PC-9 (cell line): ENCODE results near the gene NAPSA. TPM values are rescaled to one million over a fixed set of nuclear protein-coding genes. Genes with fewer than 3 reads are reported as not detected.

ENCODE experiments used
- BruUV-seq: library from RNA; stranded (reverse); fragments of 400-500 nt; replicated peaks from 2 replicates; lab custom pipeline; 2021; lab: Mats Ljungman, UMichigan
- CTCF ChIA-PET: fragments of 300-600 bp; sonication (Branson Sonifier 250); formaldehyde crosslinking; loops from one replicate; lab custom pipeline; 2022; ENCODE audit warnings: antibody characterized with exemption; lab: Charles Lee
- POLR2A ChIA-PET: fragments of 300-600 bp; sonication (Branson Sonifier 250); formaldehyde crosslinking; loops from one replicate; lab custom pipeline; 2022; ENCODE audit warnings: antibody characterized with exemption; ENCODE audit not compliant: unreplicated experiment; lab: Charles Lee
- DNase-seq, 2 experiments: peaks; one replicate each; pipeline versions ENCODE4 v3.0.0 to v3.0.0-alpha.2; 2015 to 2022; ENCODE audit warnings: mixed read lengths in 1 of 2
- H2AFZ ChIP-seq: fragments of 200-600 bp; sonication (generic); 2 replicates; pipeline ENCODE4 v1.8.1; 2017; ENCODE audit warnings: antibody characterized with exemption
- H3F3A ChIP-seq: fragments of 200-600 bp; sonication (generic); 2 replicates; pipeline ENCODE4 v1.8.1; 2017; ENCODE audit warnings: antibody characterized with exemption, mild to moderate bottlenecking, low read depth; ENCODE audit not compliant: insufficient read depth
- H3K27ac ChIP-seq: fragments of 200-600 bp; sonication (generic); 2 replicates; pipeline ENCODE4 v1.6.1; 2016; ENCODE audit warnings: mixed run types
- H3K27me3 ChIP-seq: fragments of 200-600 bp; sonication (generic); 2 replicates; pipeline ENCODE4 v1.6.1; 2016; ENCODE audit warnings: low read depth, mixed run types; ENCODE audit not compliant: insufficient read depth
- H3K36me3 ChIP-seq: fragments of 200-600 bp; sonication (generic); 2 replicates; pipeline ENCODE4 v1.6.1; 2016; ENCODE audit warnings: low read depth, mixed run types
- H3K4me1 ChIP-seq: fragments of 200-600 bp; sonication (generic); replicated peaks from 2 replicates; pipeline ENCODE4 v1.6.1; 2016; ENCODE audit warnings: mixed run types; ENCODE audit not compliant: insufficient read depth
- H3K4me2 ChIP-seq: fragments of 200-600 bp; sonication (generic); 2 replicates; pipeline ENCODE4 v1.6.1; 2017; ENCODE audit warnings: mixed run types
- H3K4me3 ChIP-seq: fragments of 200-600 bp; sonication (generic); 2 replicates; pipeline ENCODE4 v1.6.1; 2016; ENCODE audit warnings: mixed run types
- H3K79me2 ChIP-seq: fragments of 200-600 bp; sonication (generic); 2 replicates; pipeline ENCODE4 v1.6.1; 2017; ENCODE audit warnings: low read depth, mixed run types
- H3K9me2 ChIP-seq: fragments of 200-600 bp; sonication (generic); 2 replicates; pipeline ENCODE4 v1.8.1; 2017; ENCODE audit warnings: mild to moderate bottlenecking; ENCODE audit not compliant: insufficient read depth
- H3K9me3 ChIP-seq: fragments of 200-600 bp; sonication (generic); 2 replicates; pipeline ENCODE4 v1.8.1; 2016; ENCODE audit warnings: low read depth; ENCODE audit not compliant: insufficient read depth
- H4K20me1 ChIP-seq: fragments of 200-600 bp; sonication (generic); 2 replicates; pipeline ENCODE4 v1.8.1; 2017; ENCODE audit not compliant: insufficient read depth
- EZH2 ChIP-seq: fragments of 200-600 bp; sonication (generic); IDR thresholded peaks from 2 replicates; pipeline ENCODE4 v1.8.0; 2017; ENCODE audit warnings: antibody characterized with exemption, low read depth
- intact Hi-C: fragments of 100-400 bp; cut with micrococcal nuclease; formaldehyde crosslinking; loops from one replicate; pipeline ENCODE4 v1.10.0; 2022; ENCODE audit not compliant: unreplicated experiment
- total RNA-seq: library from RNA; stranded (reverse); gene quantifications from 2 replicates; pipeline ENCODE4 v1.2.3, GENCODE V29; 2021
- TF ChIP-seq, protein P1 (sequence below): fragments of 200-600 bp; sonication (generic); conservative IDR thresholded peaks from 2 replicates; pipeline ENCODE4 v1.6.1; 2017; ENCODE audit warnings: mixed run types, antibody characterized with exemption, mild to moderate bottlenecking, moderate library complexity

NAPSA gene
- total RNA-seq, 1 experiment from 2014 or later, result 1.7 TPM

DNA sequence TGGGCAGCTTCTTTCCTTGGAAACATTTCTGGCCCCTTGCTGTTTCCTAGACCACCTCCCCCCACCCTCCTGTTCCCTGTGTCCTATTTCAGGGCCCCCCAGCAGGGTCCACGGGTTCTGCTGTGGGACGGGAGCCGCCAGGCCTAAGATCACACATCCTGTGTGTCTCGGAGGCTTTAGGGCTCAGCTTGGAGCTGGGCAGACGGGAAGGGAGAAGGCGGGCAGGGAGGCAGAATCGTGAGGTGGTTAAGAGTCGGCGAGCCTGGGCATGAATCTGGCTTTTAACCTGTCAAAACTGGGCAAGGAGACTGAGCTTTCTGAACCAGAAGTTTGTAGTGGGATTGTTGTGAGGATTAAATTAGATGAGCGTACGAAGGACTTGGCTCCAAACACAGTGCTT is 41.1 kb downstream of the NAPSA start:
- ChIA-PET POLR2A (no interaction called here), CTCF (no interaction called here)
- H2AFZ ChIP-seq, result no peak overlapping the region
- H3K4me2 ChIP-seq, result no peak overlapping the region
- no TSS peak for BruUV-seq
- no peaks in the 10 kb centered on the region for H3K79me2 ChIP-seq
- peaks cover 19% of the 10 kb centered on the region for H4K20me1 ChIP-seq
- H3K9me3 ChIP-seq, result no peaks in the 10 kb centered on the region
- no peaks in the 10 kb centered on the region for H3K4me1 ChIP-seq
- H3K27me3 ChIP-seq, result peaks cover 23% of the 10 kb centered on the region
- H3K36me3 ChIP-seq, result no peaks in the 10 kb centered on the region
- intact Hi-C loops, result no loop called here
- no peak overlapping the region for H3K4me3 ChIP-seq
- H3K9me2 ChIP-seq, result no peaks in the 10 kb centered on the region
- H3K27ac ChIP-seq, result no peak overlapping the region
- TF ChIP-seq, protein P1, sequence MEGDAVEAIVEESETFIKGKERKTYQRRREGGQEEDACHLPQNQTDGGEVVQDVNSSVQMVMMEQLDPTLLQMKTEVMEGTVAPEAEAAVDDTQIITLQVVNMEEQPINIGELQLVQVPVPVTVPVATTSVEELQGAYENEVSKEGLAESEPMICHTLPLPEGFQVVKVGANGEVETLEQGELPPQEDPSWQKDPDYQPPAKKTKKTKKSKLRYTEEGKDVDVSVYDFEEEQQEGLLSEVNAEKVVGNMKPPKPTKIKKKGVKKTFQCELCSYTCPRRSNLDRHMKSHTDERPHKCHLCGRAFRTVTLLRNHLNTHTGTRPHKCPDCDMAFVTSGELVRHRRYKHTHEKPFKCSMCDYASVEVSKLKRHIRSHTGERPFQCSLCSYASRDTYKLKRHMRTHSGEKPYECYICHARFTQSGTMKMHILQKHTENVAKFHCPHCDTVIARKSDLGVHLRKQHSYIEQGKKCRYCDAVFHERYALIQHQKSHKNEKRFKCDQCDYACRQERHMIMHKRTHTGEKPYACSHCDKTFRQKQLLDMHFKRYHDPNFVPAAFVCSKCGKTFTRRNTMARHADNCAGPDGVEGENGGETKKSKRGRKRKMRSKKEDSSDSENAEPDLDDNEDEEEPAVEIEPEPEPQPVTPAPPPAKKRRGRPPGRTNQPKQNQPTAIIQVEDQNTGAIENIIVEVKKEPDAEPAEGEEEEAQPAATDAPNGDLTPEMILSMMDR, result no peak
- TF ChIP-seq EZH2, result no peak
- peaks cover 17% of the 10 kb centered on the region; the same call in 1 of the 2 replicates for H3F3A ChIP-seq
- DNase-seq, result no peak

DNA sequence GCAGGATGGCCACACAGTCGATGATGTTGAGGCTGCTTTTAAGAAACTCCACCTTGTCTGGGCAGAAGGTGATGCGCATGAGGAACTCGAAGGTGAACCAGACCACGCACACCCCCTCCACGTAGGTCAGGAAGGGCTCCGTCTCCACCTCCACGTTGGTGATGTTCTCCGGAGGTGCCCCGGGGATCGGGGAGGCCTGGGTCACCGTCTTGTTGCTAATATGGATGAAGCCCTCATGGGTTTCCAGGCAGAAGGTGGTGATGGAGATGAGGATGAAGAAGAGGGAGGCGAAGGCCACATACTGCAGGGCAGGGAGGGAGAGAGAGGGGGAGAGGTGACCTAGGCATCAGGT is 41.7 kb downstream of the NAPSA start:
- Histone ChIP-seq H3K27me3 (peaks cover 27% of the 10 kb centered on the region), H3K4me1 (no peaks in the 10 kb centered on the region), H2AFZ (no peak overlapping the region), H3K9me2 (no peaks in the 10 kb centered on the region), H3K9me3 (no peaks in the 10 kb centered on the region), H4K20me1 (peaks cover 19% of the 10 kb centered on the region), H3K4me3 (no peak overlapping the region), H3K4me2 (no peak overlapping the region), H3F3A (peaks cover 17% of the 10 kb centered on the region; the same call in 1 of the 2 replicates), H3K79me2 (no peaks in the 10 kb centered on the region), H3K36me3 (no peaks in the 10 kb centered on the region), H3K27ac (no peak overlapping the region)
- CTCF ChIA-PET, result no interaction called here
- POLR2A ChIA-PET, result no interaction called here
- DNase-seq, result no peak
- BruUV-seq, result no TSS peak
- TF ChIP-seq EZH2, result no peak
- intact Hi-C loops, result no loop called here

DNA sequence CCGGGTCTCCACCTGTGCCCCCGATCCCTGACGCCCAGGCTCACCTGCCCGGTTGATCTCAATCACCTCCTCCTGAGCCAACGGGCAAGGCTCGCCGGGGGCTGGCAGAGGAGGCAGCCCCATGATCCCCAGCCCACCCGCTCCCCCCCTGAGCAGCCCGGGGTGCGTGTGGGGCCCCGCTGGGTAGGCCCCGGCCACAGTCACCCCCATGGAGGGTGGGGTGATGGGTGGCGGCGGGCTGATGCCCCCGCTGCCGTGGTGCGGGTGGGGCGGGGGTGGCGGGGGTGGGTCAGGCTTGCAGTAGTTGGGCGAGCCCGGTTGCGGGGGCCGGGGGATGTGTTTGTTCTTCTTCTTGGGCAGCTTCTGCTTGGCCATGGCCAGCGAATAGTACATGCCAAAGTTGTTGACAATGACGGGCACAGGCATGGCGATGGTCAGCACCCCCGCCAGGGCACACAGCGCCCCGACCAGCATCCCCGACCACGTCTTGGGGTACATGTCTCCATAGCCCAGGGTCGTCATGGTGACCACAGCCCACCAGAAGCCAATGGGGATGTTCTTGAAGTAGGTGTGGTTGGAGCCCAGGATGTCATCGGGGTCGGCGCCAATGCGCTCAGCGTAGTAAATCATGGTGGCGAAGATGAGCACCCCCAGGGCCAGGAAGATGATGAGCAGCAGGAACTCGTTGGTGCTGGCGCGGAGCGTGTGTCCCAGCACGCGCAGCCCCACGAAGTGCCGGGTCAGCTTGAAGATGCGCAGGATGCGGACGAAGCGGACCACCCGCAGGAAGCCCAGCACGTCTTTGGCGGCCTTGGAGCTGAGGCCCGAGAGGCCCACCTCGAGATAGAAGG is 42.3 kb downstream of the NAPSA start:
- peaks cover 19% of the 10 kb centered on the region for H4K20me1 ChIP-seq
- H3K27me3 ChIP-seq, result peaks cover 27% of the 10 kb centered on the region
- H3K27ac ChIP-seq, result no peak overlapping the region
- BruUV-seq, result no TSS peak
- H3K79me2 ChIP-seq, result no peaks in the 10 kb centered on the region
- H3K4me3 ChIP-seq, result no peak overlapping the region
- no peak overlapping the region for H2AFZ ChIP-seq
- no peak for DNase-seq
- no peaks in the 10 kb centered on the region for H3K36me3 ChIP-seq
- TF ChIP-seq, protein P1, result no peak
- TF ChIP-seq EZH2, result no peak
- ChIA-PET CTCF (no interaction called here), POLR2A (no interaction called here)
- no peaks in the 10 kb centered on the region for H3K4me1 ChIP-seq
- no peaks in the 10 kb centered on the region for H3K9me3 ChIP-seq
- no peak overlapping the region for H3K4me2 ChIP-seq
- H3F3A ChIP-seq, result peaks cover 17% of the 10 kb centered on the region; the same call in 1 of the 2 replicates
- H3K9me2 ChIP-seq, result no peaks in the 10 kb centered on the region
- intact Hi-C loops, result no loop called here
